ENCODE results near the gene CLDN25.

Gene CLDN25

DNA sequence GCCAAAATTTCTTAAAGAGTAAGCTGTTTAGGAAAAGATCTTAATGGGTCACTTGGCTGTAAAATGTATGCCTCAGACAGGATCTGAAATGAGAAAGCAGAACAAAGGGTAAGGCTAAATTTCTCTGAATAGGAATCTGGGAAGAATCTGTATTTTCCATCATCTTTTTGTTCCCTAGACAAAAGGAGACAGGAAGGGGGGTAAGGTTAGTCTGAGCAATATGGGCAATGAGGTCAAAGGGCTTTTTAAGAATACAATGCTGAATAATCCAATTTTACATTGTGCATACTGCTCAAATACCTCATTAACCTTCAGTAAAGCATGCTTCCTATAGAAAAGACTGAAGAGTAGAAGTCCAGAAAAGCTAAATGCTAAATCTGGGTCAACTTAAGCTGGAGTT lies 34.6 kb downstream of the CLDN25 start:
- no peak for TF ChIP-seq CTCF (conservative IDR thresholded peaks at IDR 0.05; ENCODE audit: low read depth, low read length)
- H3K27ac ChIP-seq = no peak overlapping the region

GRCh38 chr11:113817162-113817561 lies 37.6 kb downstream of the CLDN25 start:
- no peaks in the 10 kb centered on the region for H4K20me1 ChIP-seq (ENCODE audit: insufficient read depth)
- no peaks in the 10 kb centered on the region for H3K4me1 ChIP-seq (ENCODE audit: low read depth, poor library complexity, severe bottlenecking)
- H3K4me3 ChIP-seq (IDR thresholded peaks at IDR 0.05; ENCODE audit: insufficient read depth, low read depth, low read length) = no peak overlapping the region
- H3K27me3 ChIP-seq (ENCODE audit: insufficient read depth, low read depth) = no peaks in the 10 kb centered on the region
- no peak overlapping the region for H3K4me2 ChIP-seq
- no peaks in the 10 kb centered on the region for H3K36me3 ChIP-seq (ENCODE audit: insufficient read depth)
- no peak overlapping the region for H3K27ac ChIP-seq
- no peak overlapping the region for H3K9ac ChIP-seq
- no peaks in the 10 kb centered on the region for H3K79me2 ChIP-seq (ENCODE audit: insufficient read depth, low read depth)
- H2AFZ ChIP-seq (ENCODE audit: low read depth) = no peak overlapping the region
- TF ChIP-seq CTCF (conservative IDR thresholded peaks at IDR 0.05; ENCODE audit: low read depth, low read length) = no peak

More for the DNA sequence above, 34.6 kb downstream of the CLDN25 start:
- Histone ChIP-seq H3K4me2 (no peak overlapping the region), H3K4me1 (ENCODE audit: low read depth, poor library complexity, severe bottlenecking) (no peaks in the 10 kb centered on the region), H3K79me2 (ENCODE audit: insufficient read depth, low read depth) (no peaks in the 10 kb centered on the region), H2AFZ (ENCODE audit: low read depth) (no peak overlapping the region), H3K9ac (no peak overlapping the region), H3K36me3 (ENCODE audit: insufficient read depth) (no peaks in the 10 kb centered on the region), H3K27me3 (ENCODE audit: insufficient read depth, low read depth) (no peaks in the 10 kb centered on the region), H4K20me1 (ENCODE audit: insufficient read depth) (no peaks in the 10 kb centered on the region), H3K4me3 (IDR thresholded peaks at IDR 0.05; ENCODE audit: insufficient read depth, low read depth, low read length) (no peak overlapping the region)

GRCh38 chr11:113817626-113818025 lies 38.0 kb downstream of the CLDN25 start:
- H3K79me2 ChIP-seq (ENCODE audit: insufficient read depth, low read depth) = no peaks in the 10 kb centered on the region
- no peaks in the 10 kb centered on the region for H3K36me3 ChIP-seq (ENCODE audit: insufficient read depth)
- H3K27me3 ChIP-seq (ENCODE audit: insufficient read depth, low read depth) = no peaks in the 10 kb centered on the region
- no peak overlapping the region for H3K4me3 ChIP-seq (IDR thresholded peaks at IDR 0.05; ENCODE audit: insufficient read depth, low read depth, low read length)
- H4K20me1 ChIP-seq (ENCODE audit: insufficient read depth) = no peaks in the 10 kb centered on the region
- no peak overlapping the region for H2AFZ ChIP-seq (ENCODE audit: low read depth)
- H3K9ac ChIP-seq = no peak overlapping the region
- H3K27ac ChIP-seq = no peak overlapping the region
- H3K4me1 ChIP-seq (ENCODE audit: low read depth, poor library complexity, severe bottlenecking) = no peaks in the 10 kb centered on the region
- no peak overlapping the region for H3K4me2 ChIP-seq
- no peak for TF ChIP-seq CTCF (conservative IDR thresholded peaks at IDR 0.05; ENCODE audit: low read depth, low read length)

- no peaks in the 10 kb centered on the region for H3K36me3 ChIP-seq (ENCODE audit: insufficient read depth)
- H3K4me1 ChIP-seq (ENCODE audit: low read depth, poor library complexity, severe bottlenecking) = no peaks in the 10 kb centered on the region
- H3K4me3 ChIP-seq (IDR thresholded peaks at IDR 0.05; ENCODE audit: insufficient read depth, low read depth, low read length) = no peak overlapping the region
- no peak overlapping the region for H3K9ac ChIP-seq
- no peaks in the 10 kb centered on the region for H3K79me2 ChIP-seq (ENCODE audit: insufficient read depth, low read depth)
- no peak for TF ChIP-seq CTCF (conservative IDR thresholded peaks at IDR 0.05; ENCODE audit: low read depth, low read length)
- H3K27me3 ChIP-seq (ENCODE audit: insufficient read depth, low read depth) = no peaks in the 10 kb centered on the region
- no peak overlapping the region for H2AFZ ChIP-seq (ENCODE audit: low read depth)
- no peaks in the 10 kb centered on the region for H4K20me1 ChIP-seq (ENCODE audit: insufficient read depth)
- H3K27ac ChIP-seq = no peak overlapping the region
- H3K4me2 ChIP-seq = no peak overlapping the region
These were observed 38.8 kb downstream of the CLDN25 start for GRCh38 chr11:113818426-113818825.
